Subcutaneous adipose tissue (tissue), 4 donors: ENCODE measurements around the gene SLC26A11. TPM values are rescaled to one million over a fixed set of nuclear protein-coding genes. Genes with fewer than 3 reads are reported as not detected.

Experiments used
- CTCF ChIP-seq: fragments of 450-650 bp; IDR thresholded peaks from one replicate; pipeline ENCODE4 v1.5.1; 2016; ENCODE audit warnings: low read depth, mild to moderate bottlenecking, control low read depth, antibody characterized with exemption, moderate library complexity
- total RNA-seq, 4 donors: library from RNA; depleted of rRNA; stranded (reverse); fragments of >200 nt; gene quantifications; one replicate each; pipeline ENCODE4 v1.1.0, GENCODE V29; 2016

The SLC26A11 gene
- total RNA-seq, 4 donors from 2014 or later: 4.7 to 31.4 (median 13.0) TPM

- TF ChIP-seq CTCF: no peak
These were observed 6.0 kb upstream of the SLC26A11 start for GRCh38 chr17:80214012-80214877.

DNA sequence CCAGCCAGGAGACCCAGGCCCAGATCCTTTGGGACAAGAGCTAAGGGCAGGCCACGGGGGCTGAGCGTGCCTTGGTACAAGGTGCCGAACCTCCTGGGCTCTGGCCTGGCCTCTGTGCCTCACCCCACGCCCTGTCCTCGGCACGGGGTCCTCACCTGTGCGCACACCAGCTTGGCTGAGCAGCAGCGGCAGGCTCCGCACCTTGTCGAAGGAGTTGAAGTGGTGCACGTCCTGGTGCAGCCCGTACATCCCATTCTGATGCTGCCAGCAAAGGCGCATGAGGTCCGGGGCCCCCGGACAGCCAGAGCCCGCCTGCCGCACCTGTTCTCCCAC, 5.4 kb upstream of the SLC26A11 start:
- no peak for TF ChIP-seq CTCF

GRCh38 chr17:80216473-80217456, 3.5 kb upstream of the SLC26A11 start:
- no peak for TF ChIP-seq CTCF

GRCh38 chr17:80217703-80218362, 2.4 kb upstream of the SLC26A11 start:
- TF ChIP-seq CTCF: no peak

GRCh38 chr17:80218391-80218790, 1.8 kb upstream of the SLC26A11 start:
- no peak for TF ChIP-seq CTCF

DNA sequence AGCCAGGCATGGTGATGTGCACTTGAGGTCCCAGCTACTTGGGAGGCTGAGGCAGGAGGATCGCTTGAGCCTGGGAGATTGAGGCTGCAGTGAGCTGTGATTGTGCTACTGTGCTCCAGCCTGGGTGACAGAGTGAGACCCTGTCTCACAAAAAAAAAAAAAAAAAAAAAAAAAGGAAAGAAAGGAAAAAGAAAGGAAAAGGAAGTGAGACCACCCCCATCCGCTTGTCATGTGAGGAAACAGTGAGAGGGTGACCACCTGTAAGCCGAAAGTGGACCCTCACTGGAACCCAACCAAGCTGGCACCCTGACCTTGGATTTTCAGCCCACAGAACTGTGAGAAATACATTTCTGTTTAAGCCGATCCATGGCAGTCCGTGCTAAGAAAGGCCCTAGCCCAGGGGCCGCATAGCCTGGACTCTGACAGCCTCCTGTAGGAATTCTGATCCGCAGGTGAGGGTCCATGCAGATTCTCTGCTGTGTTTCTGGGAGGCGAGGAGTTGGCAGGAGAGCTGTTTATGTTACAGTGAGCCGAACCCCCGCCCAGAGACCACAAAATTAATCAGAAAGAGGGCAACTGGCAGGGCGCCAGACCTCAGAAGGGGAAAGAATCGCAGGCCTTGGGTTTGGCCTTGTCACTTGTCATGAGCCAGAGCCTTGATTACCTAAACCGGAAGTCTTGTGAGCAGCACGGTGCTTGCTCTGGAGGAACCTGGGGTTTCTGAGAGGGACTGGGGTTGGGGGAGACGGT, 1.0 kb upstream of the SLC26A11 start:
- TF ChIP-seq CTCF: no peak
